Measurements from ENCODE around the gene SLC8A1.

Gene SLC8A1

GRCh38 chr2:40355451-40355850, 96.4 kb downstream of the SLC8A1 start:
- no peak for DNase-seq (ENCODE audit: low read depth, low spot score)

- DNase-seq (ENCODE audit: low read depth, low spot score), result no peak
These were observed 98.7 kb downstream of the SLC8A1 start for GRCh38 chr2:40353231-40353630.

GRCh38 chr2:40352703-40353099, 99.2 kb downstream of the SLC8A1 start:
- DNase-seq (ENCODE audit: low read depth, low spot score), result no peak

GRCh38 chr2:40352041-40352702, 99.7 kb downstream of the SLC8A1 start:
- DNase-seq (ENCODE audit: low read depth, low spot score), result no peak

GRCh38 chr2:40348665-40349064, 103.2 kb downstream of the SLC8A1 start:
- no peak for DNase-seq (ENCODE audit: low read depth, low spot score)

GRCh38 chr2:40348038-40348437, 103.9 kb downstream of the SLC8A1 start:
- no peak for DNase-seq (ENCODE audit: low read depth, low spot score)

GRCh38 chr2:40346535-40347354, 105.1 kb downstream of the SLC8A1 start:
- DNase-seq (ENCODE audit: low read depth, low spot score), result no peak

GRCh38 chr2:40344364-40344763, 107.5 kb downstream of the SLC8A1 start:
- DNase-seq (ENCODE audit: low read depth, low spot score), result no peak

GRCh38 chr2:40343902-40344301, 108.0 kb downstream of the SLC8A1 start:
- DNase-seq (ENCODE audit: low read depth, low spot score), result no peak

- DNase-seq (ENCODE audit: low read depth, low spot score), result no peak
These were observed 110.7 kb downstream of the SLC8A1 start for GRCh38 chr2:40341198-40341597.

GRCh38 chr2:40339026-40339425, 112.9 kb downstream of the SLC8A1 start:
- DNase-seq (ENCODE audit: low read depth, low spot score), result no peak

- DNase-seq (ENCODE audit: low read depth, low spot score), result peak; percentile 37
These were observed 119.6 kb downstream of the SLC8A1 start for GRCh38 chr2:40332191-40332826.

- DNase-seq (ENCODE audit: low read depth, low spot score), result no peak
These were observed 121.8 kb downstream of the SLC8A1 start for GRCh38 chr2:40330096-40330495.

- DNase-seq (ENCODE audit: low read depth, low spot score), result no peak
These were observed 122.2 kb downstream of the SLC8A1 start for GRCh38 chr2:40329739-40330030.

- DNase-seq (ENCODE audit: low read depth, low spot score), result no peak
These were observed 126.8 kb downstream of the SLC8A1 start for GRCh38 chr2:40325116-40325515.

GRCh38 chr2:40324656-40325055, 127.2 kb downstream of the SLC8A1 start:
- DNase-seq (ENCODE audit: low read depth, low spot score), result no peak

- DNase-seq (ENCODE audit: low read depth, low spot score), result no peak
These were observed 130.1 kb downstream of the SLC8A1 start for GRCh38 chr2:40321822-40322221.

- no peak for DNase-seq (ENCODE audit: low read depth, low spot score)
These were observed 130.8 kb downstream of the SLC8A1 start for GRCh38 chr2:40321016-40321623.

- no peak for DNase-seq (ENCODE audit: low read depth, low spot score)
These were observed 133.0 kb downstream of the SLC8A1 start for GRCh38 chr2:40318921-40319320.

GRCh38 chr2:40317761-40318160, 134.1 kb downstream of the SLC8A1 start:
- DNase-seq (ENCODE audit: low read depth, low spot score), result no peak

- no peak for DNase-seq (ENCODE audit: low read depth, low spot score)
These were observed 134.8 kb downstream of the SLC8A1 start for GRCh38 chr2:40317046-40317445.

- DNase-seq (ENCODE audit: low read depth, low spot score), result no peak
These were observed 135.3 kb downstream of the SLC8A1 start for GRCh38 chr2:40316620-40317019.
